Lower leg skin (tissue), 3 donors: ENCODE results near the gene FBXL16.

Experiments used
- POLR2A ChIP-seq, 2 donors: fragments of 450-650 bp; IDR thresholded peaks; one replicate each; pipeline ENCODE4 v1.6.1; 2016 to 2017; ENCODE audit warnings: antibody characterized with exemption in 2 of 2, mild to moderate bottlenecking in 1 of 2, moderate library complexity in 1 of 2
- TF ChIP-seq, protein P1 (sequence below), 3 donors: fragments of 450-650 bp; IDR thresholded peaks; one replicate each; pipeline ENCODE4 v1.5.1; 2016; ENCODE audit warnings: antibody characterized with exemption in 3 of 3, mild to moderate bottlenecking in 3 of 3, moderate library complexity in 2 of 3

DNA sequence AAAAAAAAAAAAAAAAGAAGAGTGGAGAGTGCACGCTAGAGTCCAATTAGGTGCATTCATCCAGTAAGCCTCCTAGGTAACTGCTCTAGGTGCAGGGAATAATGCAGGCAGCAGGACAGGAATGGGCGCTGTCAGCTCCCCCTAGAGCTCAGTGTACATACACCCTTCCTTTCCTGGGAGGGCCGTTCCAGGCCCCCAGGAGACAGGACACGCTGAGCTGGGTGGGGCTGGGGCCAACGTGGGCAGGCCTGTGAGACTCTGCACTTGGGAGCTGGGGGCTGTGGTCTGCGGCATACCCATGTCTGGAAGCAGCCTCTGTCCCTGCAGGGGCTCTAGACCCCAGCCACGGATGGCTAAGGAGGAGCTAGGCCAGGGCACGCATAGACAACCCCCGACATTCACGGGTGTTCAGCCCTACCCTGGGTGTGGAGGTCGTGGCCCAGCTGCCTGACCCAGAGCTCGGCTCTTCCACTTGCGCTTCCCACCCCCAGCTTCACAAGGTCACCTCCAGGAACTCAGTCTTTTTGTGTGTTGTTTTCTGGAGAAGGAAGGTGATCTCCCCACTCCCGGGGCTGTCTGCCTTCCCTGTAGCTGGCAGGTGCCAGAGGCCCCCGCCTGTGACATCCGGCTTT lies 14.3 kb upstream of the FBXL16 start:
- TF ChIP-seq, protein P1, sequence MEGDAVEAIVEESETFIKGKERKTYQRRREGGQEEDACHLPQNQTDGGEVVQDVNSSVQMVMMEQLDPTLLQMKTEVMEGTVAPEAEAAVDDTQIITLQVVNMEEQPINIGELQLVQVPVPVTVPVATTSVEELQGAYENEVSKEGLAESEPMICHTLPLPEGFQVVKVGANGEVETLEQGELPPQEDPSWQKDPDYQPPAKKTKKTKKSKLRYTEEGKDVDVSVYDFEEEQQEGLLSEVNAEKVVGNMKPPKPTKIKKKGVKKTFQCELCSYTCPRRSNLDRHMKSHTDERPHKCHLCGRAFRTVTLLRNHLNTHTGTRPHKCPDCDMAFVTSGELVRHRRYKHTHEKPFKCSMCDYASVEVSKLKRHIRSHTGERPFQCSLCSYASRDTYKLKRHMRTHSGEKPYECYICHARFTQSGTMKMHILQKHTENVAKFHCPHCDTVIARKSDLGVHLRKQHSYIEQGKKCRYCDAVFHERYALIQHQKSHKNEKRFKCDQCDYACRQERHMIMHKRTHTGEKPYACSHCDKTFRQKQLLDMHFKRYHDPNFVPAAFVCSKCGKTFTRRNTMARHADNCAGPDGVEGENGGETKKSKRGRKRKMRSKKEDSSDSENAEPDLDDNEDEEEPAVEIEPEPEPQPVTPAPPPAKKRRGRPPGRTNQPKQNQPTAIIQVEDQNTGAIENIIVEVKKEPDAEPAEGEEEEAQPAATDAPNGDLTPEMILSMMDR (IDR thresholded peaks at IDR 0.05), result no peak
- TF ChIP-seq POLR2A (IDR thresholded peaks at IDR 0.05), result no peak
